ENCODE data around the gene COPS9.

The COPS9 gene

DNA sequence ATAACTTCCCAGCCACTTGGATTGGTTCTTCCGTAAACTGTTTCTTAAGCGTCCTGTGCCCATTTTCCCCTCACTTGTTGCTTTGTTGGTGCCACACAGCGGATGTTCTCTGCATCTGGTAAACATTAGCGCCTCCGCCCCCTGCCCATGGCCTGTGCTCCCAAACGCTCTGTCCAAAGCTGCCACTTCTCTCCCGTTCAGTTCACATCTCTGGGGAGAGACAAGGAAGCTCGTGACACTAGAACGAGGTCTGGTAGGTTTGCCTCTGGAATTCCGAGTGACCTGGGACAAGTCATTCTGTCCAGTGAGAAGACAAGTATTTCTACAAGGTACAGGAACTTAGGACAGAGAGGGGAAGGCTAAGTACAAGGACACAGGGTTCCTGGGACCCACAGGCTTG, 9.4 kb downstream of the COPS9 start:
- H3K4me3 ChIP-seq (ENCODE audit: low read depth, low read length) = no peak overlapping the region
- TF ChIP-seq CTCF (IDR thresholded peaks at IDR 0.05; ENCODE audit: borderline replicate concordance, insufficient read depth, low read depth, low read length) = no peak

DNA sequence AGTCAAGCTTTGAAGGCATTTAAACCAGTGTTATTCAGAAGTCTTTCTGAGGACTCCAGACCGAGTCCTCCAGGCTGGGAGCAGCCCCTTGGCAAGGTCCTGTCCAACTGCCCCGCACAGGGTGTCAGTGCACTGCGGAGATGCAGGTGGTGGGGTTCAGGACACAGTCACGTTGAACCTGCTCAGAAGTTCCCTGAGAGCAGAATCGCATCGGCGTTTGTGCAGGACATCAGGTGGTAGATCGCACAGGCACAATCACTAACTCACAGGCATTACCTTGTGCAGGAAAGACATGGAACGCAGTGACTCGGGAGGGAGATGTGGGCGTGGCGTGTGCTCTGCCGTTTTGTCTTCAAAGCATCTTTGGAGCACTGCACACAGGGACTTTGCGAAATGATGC, 10.4 kb downstream of the COPS9 start:
- no peak overlapping the region for H3K4me3 ChIP-seq (ENCODE audit: low read depth, low read length)
- TF ChIP-seq CTCF (IDR thresholded peaks at IDR 0.05; ENCODE audit: borderline replicate concordance, insufficient read depth, low read depth, low read length) = no peak

GRCh38 chr2:240124651-240125030, 11.5 kb downstream of the COPS9 start:
- H3K4me3 ChIP-seq (ENCODE audit: low read depth, low read length) = no peak overlapping the region
- TF ChIP-seq CTCF (IDR thresholded peaks at IDR 0.05; ENCODE audit: borderline replicate concordance, insufficient read depth, low read depth, low read length) = no peak

DNA sequence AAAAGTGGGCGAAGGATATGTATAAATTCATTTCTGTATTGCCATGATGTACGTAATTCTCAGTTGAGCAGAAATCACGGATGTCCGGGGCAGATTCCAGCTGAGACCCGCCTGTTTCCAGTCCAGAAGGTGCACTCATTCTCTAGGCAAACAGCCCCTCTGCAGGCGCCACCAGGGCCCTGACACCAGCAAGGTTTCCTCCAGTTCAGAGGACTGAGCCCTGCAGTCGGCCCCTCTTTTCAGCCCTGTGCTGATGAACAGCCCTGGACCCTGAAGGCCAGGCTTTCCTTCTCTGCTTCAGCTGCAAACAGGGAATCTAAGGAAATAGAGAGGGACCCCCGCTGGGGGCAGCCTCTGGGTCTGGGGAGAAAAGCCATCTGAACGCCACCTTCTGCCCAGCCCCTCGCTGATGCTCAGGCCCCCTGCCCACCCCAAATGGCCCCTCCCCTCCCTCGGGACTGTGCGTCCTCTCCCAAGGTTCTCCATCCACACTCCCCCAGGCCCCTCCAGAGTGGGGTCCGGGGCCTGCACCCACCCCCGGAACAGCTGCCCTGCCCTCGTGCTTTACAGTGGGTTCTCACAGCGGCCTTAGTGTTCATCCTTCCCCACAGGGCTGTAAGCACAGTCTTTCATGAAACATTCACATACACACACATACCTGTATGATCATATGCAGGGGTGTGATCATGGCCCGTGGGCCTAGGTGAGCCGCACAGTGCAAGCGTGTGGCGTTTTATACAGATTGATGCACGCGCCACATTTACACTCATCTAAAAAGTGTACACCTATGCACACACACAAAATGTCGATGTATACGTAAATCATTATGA, 12.1 kb downstream of the COPS9 start:
- no peak overlapping the region for H3K4me3 ChIP-seq (ENCODE audit: low read depth, low read length)
- no peak for TF ChIP-seq CTCF (IDR thresholded peaks at IDR 0.05; ENCODE audit: borderline replicate concordance, insufficient read depth, low read depth, low read length)

DNA sequence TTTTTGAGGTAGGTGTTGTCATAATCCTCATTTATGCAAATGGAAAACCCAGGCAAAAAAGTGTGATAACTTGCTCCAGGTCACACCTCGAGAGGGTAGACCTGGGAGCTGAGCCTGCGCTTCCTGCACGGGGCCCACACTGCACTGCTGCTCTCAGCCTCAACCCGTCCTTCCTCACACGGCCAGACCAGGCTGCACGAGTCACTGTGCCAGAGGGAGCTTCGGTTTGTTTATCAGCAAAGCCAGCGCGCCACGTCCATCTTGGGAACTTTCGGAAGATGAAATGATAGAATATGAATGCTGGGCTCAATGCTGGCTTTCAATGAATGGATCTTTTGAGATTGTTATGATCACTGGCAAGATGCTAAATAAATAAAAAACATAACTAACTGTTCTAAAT, 14.4 kb downstream of the COPS9 start:
- no peak overlapping the region for H3K4me3 ChIP-seq (ENCODE audit: low read depth, low read length)
- no peak for TF ChIP-seq CTCF (IDR thresholded peaks at IDR 0.05; ENCODE audit: borderline replicate concordance, insufficient read depth, low read depth, low read length)

DNA sequence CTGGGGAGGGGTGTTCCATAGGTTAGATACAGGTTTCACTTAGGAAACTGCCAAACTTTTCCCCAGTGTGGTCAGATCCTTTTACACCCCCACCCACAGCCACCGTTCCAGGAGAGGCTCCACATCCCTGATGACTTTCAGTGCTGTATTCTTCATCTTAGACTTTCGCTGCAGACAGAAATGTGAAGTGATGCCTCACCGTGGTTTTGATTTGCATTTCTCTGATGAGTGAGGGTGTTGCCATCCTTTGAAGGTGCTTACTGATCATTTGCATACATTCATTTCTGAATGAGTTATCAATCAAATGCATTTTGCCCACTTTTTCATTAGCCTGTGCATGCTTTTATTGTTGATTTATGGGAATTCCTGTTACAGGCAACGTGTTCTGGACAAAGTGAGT, 14.9 kb downstream of the COPS9 start:
- no peak overlapping the region for H3K4me3 ChIP-seq (ENCODE audit: low read depth, low read length)
- TF ChIP-seq CTCF (IDR thresholded peaks at IDR 0.05; ENCODE audit: borderline replicate concordance, insufficient read depth, low read depth, low read length) = no peak

DNA sequence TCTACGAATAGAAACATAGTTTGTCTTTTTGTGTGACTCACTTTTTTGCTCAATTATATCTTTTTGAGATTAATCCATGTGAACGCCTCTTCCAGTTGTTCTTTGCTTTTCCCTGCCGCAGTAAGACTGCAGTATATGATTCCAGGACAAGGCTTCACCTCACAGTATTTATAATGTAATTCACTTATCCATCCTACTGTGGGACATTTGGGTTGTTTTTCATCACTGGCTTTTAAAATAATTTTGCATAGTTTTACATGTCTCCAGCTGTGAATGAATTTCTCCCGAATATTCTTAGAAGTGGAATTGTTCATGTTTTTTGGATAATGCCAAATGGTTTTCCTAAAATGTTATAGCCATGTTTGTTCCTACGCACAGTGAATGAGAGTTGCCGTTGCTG, 21.9 kb downstream of the COPS9 start:
- no peak for TF ChIP-seq CTCF (IDR thresholded peaks at IDR 0.05; ENCODE audit: borderline replicate concordance, insufficient read depth, low read depth, low read length)
- H3K4me3 ChIP-seq (ENCODE audit: low read depth, low read length) = no peak overlapping the region
